ENCODE data around the gene PCAT6. TPM values are rescaled to one million over a fixed set of nuclear protein-coding genes. Genes with fewer than 3 reads are reported as not detected.

The PCAT6 gene
- total RNA-seq, 2 donors from 2014 or later, result 2.3 to 5.0 TPM

DNA sequence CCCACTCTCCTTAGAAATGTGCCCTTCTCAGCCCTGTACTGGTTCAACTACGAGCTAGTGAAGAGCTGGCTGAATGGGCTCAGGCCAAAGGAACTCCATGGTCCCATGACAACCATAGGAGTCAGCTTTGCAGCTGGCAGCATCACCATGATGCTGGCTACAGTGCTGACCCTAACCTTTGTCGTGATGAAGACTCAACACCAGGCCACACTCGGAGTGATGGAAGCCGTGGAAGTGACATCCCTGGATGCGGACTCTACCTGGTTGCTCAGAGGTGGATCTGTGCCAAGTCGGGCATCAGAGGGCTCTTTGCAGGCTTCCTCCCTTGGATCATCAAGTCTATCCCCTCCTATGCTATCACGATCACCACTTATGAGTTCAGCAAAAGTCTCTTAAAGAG is 14.1 kb upstream of the PCAT6 start:
- Mint-ChIP-seq H3K4me1 (no peaks in the 10 kb centered on the region), H3K27me3 (ENCODE audit: insufficient read depth) (no peaks in the 10 kb centered on the region), H3K4me3 (no peak overlapping the region), H3K27ac (no peak overlapping the region), H3K9me3 (peaks cover 2% of the 10 kb centered on the region), H3K36me3 (ENCODE audit: low read depth) (peaks cover 19% of the 10 kb centered on the region)
- Histone ChIP-seq H3K4me1 (ENCODE audit: control insufficient read depth, insufficient read depth, low read length) (no peaks in the 10 kb centered on the region), H3K4me3 (ENCODE audit: low read length) (no peak overlapping the region), H3K27ac (ENCODE audit: low read depth, low read length) (no peak overlapping the region), H3K9ac (ENCODE audit: extremely low read depth, low read length, poor library complexity, severe bottlenecking) (no peak overlapping the region), H3K27me3 (ENCODE audit: control insufficient read depth, insufficient read depth, low read length, poor library complexity, severe bottlenecking) (no peaks in the 10 kb centered on the region), H3K9me3 (ENCODE audit: control insufficient read depth, low read length) (no peaks in the 10 kb centered on the region), H3K36me3 (ENCODE audit: control insufficient read depth, insufficient read depth, low read length) (peaks cover 30% of the 10 kb centered on the region)
- TF ChIP-seq, protein P1, sequence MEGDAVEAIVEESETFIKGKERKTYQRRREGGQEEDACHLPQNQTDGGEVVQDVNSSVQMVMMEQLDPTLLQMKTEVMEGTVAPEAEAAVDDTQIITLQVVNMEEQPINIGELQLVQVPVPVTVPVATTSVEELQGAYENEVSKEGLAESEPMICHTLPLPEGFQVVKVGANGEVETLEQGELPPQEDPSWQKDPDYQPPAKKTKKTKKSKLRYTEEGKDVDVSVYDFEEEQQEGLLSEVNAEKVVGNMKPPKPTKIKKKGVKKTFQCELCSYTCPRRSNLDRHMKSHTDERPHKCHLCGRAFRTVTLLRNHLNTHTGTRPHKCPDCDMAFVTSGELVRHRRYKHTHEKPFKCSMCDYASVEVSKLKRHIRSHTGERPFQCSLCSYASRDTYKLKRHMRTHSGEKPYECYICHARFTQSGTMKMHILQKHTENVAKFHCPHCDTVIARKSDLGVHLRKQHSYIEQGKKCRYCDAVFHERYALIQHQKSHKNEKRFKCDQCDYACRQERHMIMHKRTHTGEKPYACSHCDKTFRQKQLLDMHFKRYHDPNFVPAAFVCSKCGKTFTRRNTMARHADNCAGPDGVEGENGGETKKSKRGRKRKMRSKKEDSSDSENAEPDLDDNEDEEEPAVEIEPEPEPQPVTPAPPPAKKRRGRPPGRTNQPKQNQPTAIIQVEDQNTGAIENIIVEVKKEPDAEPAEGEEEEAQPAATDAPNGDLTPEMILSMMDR (conservative IDR thresholded peaks at IDR 0.05), result no peak
- DNase-seq, result no peak
- WGBS, 2 experiments (ENCODE audit: insufficient coverage in 1 of 2, insufficient read length in 1 of 2), result 96% methylated on average over 7 of the region's 7 CpGs

DNA sequence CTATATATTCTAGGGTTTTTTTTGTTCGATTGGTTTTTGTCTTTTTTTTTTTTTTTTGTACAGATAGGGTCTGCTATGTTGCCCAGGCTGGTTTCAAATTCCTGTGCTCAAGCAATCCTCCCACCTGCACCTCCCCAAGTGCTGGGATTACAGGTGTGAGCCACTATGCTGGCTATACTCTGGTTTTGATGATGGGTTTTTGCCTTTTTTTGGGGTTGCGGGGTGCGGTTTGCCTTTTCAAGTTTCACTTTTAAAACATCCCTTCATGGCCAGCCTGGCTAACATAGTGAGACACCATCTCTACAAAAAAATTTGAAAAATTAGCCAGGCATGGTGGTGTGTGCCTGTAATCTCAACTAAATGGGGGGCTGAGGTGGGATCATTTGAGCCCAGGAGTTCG is 12.5 kb upstream of the PCAT6 start:
- Histone ChIP-seq H3K27ac (ENCODE audit: low read depth, low read length) (no peak overlapping the region), H3K4me1 (ENCODE audit: control insufficient read depth, insufficient read depth, low read length) (no peaks in the 10 kb centered on the region), H3K36me3 (ENCODE audit: control insufficient read depth, insufficient read depth, low read length) (peaks cover 30% of the 10 kb centered on the region), H3K9me3 (ENCODE audit: control insufficient read depth, low read length) (no peaks in the 10 kb centered on the region), H3K9ac (ENCODE audit: extremely low read depth, low read length, poor library complexity, severe bottlenecking) (no peak overlapping the region), H3K4me3 (ENCODE audit: low read length) (no peak overlapping the region), H3K27me3 (ENCODE audit: control insufficient read depth, insufficient read depth, low read length, poor library complexity, severe bottlenecking) (no peaks in the 10 kb centered on the region)
- no peaks in the 10 kb centered on the region for H3K27me3 Mint-ChIP-seq (ENCODE audit: insufficient read depth)
- peak overlapping the region; percentile 44 for H3K27ac Mint-ChIP-seq
- 80 to 95% methylated on average over 2 to 4 of the region's 4 CpGs for WGBS, 2 experiments (ENCODE audit: insufficient coverage in 1 of 2, insufficient read length in 1 of 2)
- H3K9me3 Mint-ChIP-seq, result peaks cover 2% of the 10 kb centered on the region
- H3K4me3 Mint-ChIP-seq, result no peak overlapping the region
- no peak for DNase-seq
- peaks cover 8% of the 10 kb centered on the region for H3K4me1 Mint-ChIP-seq
- TF ChIP-seq, protein P1 (conservative IDR thresholded peaks at IDR 0.05), result no peak
- H3K36me3 Mint-ChIP-seq (ENCODE audit: low read depth), result peaks cover 22% of the 10 kb centered on the region

DNA sequence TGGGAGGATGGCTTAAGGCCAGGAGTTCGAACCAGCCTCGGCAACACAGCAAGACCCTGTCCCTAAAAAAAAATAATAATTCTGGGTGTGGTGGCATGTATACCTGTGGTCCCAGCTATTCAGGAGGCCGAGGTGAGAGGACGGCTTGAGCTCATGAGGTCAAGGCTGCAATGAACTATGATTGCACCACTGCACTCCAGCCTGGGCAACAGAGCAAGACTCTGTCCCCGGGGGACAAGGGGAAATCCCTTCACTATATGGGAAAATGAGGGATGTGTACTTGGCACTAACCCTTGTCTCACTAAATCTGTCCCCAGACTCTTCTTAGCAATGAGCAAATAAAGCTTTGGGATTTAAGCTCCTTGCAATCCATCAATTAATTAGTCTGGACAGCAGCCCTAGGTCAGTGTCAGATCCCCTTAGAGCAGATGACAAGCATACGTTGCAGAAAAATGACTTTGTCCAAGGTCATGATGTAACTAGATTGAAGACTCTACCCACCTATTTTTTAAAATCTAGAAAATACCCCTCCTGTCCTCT is 11.9 kb upstream of the PCAT6 start:
- no peak overlapping the region for H3K4me3 Mint-ChIP-seq
- DNase-seq, result no peak
- Histone ChIP-seq H3K9ac (ENCODE audit: extremely low read depth, low read length, poor library complexity, severe bottlenecking) (no peak overlapping the region), H3K9me3 (ENCODE audit: control insufficient read depth, low read length) (no peaks in the 10 kb centered on the region), H3K4me3 (ENCODE audit: low read length) (no peak overlapping the region), H3K4me1 (ENCODE audit: control insufficient read depth, insufficient read depth, low read length) (no peaks in the 10 kb centered on the region), H3K27ac (ENCODE audit: low read depth, low read length) (no peak overlapping the region), H3K36me3 (ENCODE audit: control insufficient read depth, insufficient read depth, low read length) (peaks cover 30% of the 10 kb centered on the region), H3K27me3 (ENCODE audit: control insufficient read depth, insufficient read depth, low read length, poor library complexity, severe bottlenecking) (no peaks in the 10 kb centered on the region)
- no peak overlapping the region for H3K27ac Mint-ChIP-seq
- peaks cover 8% of the 10 kb centered on the region for H3K4me1 Mint-ChIP-seq
- TF ChIP-seq, protein P1 (conservative IDR thresholded peaks at IDR 0.05), result no peak
- no peaks in the 10 kb centered on the region for H3K27me3 Mint-ChIP-seq (ENCODE audit: insufficient read depth)
- peaks cover 22% of the 10 kb centered on the region for H3K36me3 Mint-ChIP-seq (ENCODE audit: low read depth)
- H3K9me3 Mint-ChIP-seq, result peaks cover 2% of the 10 kb centered on the region
- WGBS, 2 experiments (ENCODE audit: insufficient coverage in 1 of 2, insufficient read length in 1 of 2), result 94 to 97% methylated on average over 4 to 6 of the region's 6 CpGs

Data from endodermal cell (in vitro differentiated cells).